HEK293 (cell line): ENCODE results near the gene ETNPPL.

Experiments
- BCL11B ChIP-seq: fragments of 450-650 bp; formaldehyde crosslinking; IDR thresholded peaks from 2 replicates; pipeline ENCODE4 v1.5.1; 2016; ENCODE audit warnings: low read depth, missing biosample characterization, missing genetic modification characterization
- ZNF16 ChIP-seq: fragments of 450-650 bp; formaldehyde crosslinking; IDR thresholded peaks from 2 replicates; pipeline ENCODE4 v1.5.1; 2016; ENCODE audit warnings: low read depth, missing biosample characterization, missing genetic modification characterization
- ZNF37A ChIP-seq: fragments of 450-650 bp; IDR thresholded peaks from 2 replicates; pipeline ENCODE4 v1.5.1; 2018; ENCODE audit warnings: missing biosample characterization, missing genetic modification characterization
- TF ChIP-seq, protein P1 (sequence below): fragments of 450-650 bp; formaldehyde crosslinking; IDR thresholded peaks from 2 replicates; pipeline ENCODE4 v1.5.1; 2016; ENCODE audit warnings: missing biosample characterization, missing genetic modification characterization
- TF ChIP-seq, protein P2 (sequence below): fragments of 450-650 bp; formaldehyde crosslinking; IDR thresholded peaks from 2 replicates; pipeline ENCODE4 v1.5.0; 2017; ENCODE audit warnings: missing biosample characterization, missing genetic modification characterization, borderline replicate concordance

DNA sequence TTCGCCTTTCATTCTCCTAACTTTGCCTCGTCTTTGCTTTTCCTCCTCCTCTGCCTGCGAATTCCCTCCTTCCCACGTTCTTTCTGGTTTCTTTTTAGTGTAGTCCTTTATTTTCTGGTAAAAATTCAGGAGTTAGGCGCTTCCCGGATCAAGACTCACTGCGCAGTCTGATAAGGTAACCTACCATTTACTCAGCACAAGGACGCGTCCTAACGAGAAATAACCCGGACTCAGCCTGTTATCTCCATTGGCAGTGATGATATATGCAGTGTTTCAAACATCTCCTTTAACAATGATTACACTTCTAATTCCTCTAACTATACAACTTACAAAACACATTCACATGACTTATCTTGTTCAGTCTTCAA, 357 bp upstream of the ETNPPL start:
- TF ChIP-seq, protein P1, sequence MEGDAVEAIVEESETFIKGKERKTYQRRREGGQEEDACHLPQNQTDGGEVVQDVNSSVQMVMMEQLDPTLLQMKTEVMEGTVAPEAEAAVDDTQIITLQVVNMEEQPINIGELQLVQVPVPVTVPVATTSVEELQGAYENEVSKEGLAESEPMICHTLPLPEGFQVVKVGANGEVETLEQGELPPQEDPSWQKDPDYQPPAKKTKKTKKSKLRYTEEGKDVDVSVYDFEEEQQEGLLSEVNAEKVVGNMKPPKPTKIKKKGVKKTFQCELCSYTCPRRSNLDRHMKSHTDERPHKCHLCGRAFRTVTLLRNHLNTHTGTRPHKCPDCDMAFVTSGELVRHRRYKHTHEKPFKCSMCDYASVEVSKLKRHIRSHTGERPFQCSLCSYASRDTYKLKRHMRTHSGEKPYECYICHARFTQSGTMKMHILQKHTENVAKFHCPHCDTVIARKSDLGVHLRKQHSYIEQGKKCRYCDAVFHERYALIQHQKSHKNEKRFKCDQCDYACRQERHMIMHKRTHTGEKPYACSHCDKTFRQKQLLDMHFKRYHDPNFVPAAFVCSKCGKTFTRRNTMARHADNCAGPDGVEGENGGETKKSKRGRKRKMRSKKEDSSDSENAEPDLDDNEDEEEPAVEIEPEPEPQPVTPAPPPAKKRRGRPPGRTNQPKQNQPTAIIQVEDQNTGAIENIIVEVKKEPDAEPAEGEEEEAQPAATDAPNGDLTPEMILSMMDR (tag by site-specific recombination): no peak
- TF ChIP-seq ZNF16 (tag by site-specific recombination): no peak
- TF ChIP-seq, protein P2, sequence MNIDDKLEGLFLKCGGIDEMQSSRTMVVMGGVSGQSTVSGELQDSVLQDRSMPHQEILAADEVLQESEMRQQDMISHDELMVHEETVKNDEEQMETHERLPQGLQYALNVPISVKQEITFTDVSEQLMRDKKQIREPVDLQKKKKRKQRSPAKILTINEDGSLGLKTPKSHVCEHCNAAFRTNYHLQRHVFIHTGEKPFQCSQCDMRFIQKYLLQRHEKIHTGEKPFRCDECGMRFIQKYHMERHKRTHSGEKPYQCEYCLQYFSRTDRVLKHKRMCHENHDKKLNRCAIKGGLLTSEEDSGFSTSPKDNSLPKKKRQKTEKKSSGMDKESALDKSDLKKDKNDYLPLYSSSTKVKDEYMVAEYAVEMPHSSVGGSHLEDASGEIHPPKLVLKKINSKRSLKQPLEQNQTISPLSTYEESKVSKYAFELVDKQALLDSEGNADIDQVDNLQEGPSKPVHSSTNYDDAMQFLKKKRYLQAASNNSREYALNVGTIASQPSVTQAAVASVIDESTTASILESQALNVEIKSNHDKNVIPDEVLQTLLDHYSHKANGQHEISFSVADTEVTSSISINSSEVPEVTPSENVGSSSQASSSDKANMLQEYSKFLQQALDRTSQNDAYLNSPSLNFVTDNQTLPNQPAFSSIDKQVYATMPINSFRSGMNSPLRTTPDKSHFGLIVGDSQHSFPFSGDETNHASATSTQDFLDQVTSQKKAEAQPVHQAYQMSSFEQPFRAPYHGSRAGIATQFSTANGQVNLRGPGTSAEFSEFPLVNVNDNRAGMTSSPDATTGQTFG (tag by site-specific recombination): no peak
- TF ChIP-seq BCL11B (tag by site-specific recombination): no peak
- no peak for TF ChIP-seq ZNF37A (tag by site-specific recombination)
